ENCODE data around the gene GBX1. TPM values are rescaled to one million over a fixed set of nuclear protein-coding genes. Genes with fewer than 3 reads are reported as not detected.
A peak's percentile ranks its signal among the peaks of the same experiment; 100 is the strongest.

GBX1 gene
- total RNA-seq, 2 donors from 2014 or later: not detected

DNA sequence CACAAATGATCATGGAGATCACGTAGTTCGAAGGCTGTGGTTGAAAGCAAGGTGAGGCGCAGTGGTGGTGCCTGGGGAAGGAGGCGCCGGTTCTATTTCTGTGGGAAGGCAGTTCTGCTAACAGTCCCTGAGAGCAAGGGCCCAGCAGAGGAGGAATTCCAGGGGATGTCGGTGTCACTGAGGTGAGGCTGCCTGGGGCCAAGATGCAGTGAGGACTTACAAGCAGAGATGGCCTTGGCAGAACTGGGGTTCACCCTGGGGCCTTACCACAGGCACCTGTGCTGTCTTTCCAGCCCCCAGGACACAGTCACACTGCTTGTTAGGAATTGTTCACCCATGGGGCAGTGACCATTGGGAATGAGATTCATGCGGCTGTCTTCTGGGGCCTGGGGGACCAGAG, 26.7 kb downstream of the GBX1 start:
- Histone ChIP-seq H3K4me3 (no peak overlapping the region), H3K36me3 (replicated peaks in 1 of 2; ENCODE audit: insufficient read depth in 1 of 2, low read depth in 2 of 2) (peaks cover 6 to 12% of the 10 kb centered on the region in 2 donors), H3K9me3 (no peaks in the 10 kb centered on the region), H3K27me3 (no peaks in the 10 kb centered on the region), H3K27ac (no peak overlapping the region), H3K4me1 (peaks cover 11% of the 10 kb centered on the region)
- DNase-seq: peak in 1 of 4 donors; percentile 3
- intact Hi-C loops (cut with DNase I): no loop called here
- no peak for ATAC-seq
- 92 to 98% methylated on average over 6 to 7 of the region's 7 CpGs for WGBS, 2 donors
- no peak for TF ChIP-seq POLR2A (IDR thresholded peaks at IDR 0.05)
- TF ChIP-seq, protein P1, sequence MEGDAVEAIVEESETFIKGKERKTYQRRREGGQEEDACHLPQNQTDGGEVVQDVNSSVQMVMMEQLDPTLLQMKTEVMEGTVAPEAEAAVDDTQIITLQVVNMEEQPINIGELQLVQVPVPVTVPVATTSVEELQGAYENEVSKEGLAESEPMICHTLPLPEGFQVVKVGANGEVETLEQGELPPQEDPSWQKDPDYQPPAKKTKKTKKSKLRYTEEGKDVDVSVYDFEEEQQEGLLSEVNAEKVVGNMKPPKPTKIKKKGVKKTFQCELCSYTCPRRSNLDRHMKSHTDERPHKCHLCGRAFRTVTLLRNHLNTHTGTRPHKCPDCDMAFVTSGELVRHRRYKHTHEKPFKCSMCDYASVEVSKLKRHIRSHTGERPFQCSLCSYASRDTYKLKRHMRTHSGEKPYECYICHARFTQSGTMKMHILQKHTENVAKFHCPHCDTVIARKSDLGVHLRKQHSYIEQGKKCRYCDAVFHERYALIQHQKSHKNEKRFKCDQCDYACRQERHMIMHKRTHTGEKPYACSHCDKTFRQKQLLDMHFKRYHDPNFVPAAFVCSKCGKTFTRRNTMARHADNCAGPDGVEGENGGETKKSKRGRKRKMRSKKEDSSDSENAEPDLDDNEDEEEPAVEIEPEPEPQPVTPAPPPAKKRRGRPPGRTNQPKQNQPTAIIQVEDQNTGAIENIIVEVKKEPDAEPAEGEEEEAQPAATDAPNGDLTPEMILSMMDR (IDR thresholded peaks at IDR 0.05): no peak

DNA sequence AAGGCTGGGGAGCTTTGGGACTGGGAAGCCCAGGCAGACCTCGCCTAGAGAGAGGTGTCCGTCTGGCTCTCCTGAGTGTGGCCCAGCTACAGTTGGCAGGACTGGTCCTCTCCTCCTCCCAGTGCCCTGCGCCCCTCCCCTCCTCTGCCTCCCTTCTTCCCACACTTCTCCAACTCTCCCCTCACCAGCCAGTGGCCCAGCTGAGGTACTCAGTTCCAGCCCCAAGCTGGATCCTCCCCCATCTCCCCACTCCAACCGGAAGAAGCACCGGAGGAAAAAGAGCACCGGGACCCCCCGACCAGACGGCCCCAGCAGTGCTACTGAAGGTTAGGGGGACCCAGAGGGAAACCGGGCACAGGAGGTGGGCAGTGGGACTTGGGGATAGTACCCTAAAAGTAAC, 27.7 kb downstream of the GBX1 start:
- Histone ChIP-seq H3K36me3 (replicated peaks in 1 of 2; ENCODE audit: insufficient read depth in 1 of 2, low read depth in 2 of 2) (peaks cover 6 to 21% of the 10 kb centered on the region in 2 donors), H3K27me3 (no peaks in the 10 kb centered on the region), H3K4me3 (no peak overlapping the region), H3K4me1 (peaks cover 11% of the 10 kb centered on the region), H3K27ac (no peak overlapping the region), H3K9me3 (no peaks in the 10 kb centered on the region)
- intact Hi-C loops (cut with DNase I): no loop called here
- TF ChIP-seq, protein P1 (IDR thresholded peaks at IDR 0.05): no peak
- no peak for TF ChIP-seq POLR2A (IDR thresholded peaks at IDR 0.05)
- WGBS, 2 donors: 85 to 87% methylated on average over 9 of the region's 9 CpGs
- ATAC-seq: no peak
- DNase-seq: peak in 1 of 4 donors; percentile 3

DNA sequence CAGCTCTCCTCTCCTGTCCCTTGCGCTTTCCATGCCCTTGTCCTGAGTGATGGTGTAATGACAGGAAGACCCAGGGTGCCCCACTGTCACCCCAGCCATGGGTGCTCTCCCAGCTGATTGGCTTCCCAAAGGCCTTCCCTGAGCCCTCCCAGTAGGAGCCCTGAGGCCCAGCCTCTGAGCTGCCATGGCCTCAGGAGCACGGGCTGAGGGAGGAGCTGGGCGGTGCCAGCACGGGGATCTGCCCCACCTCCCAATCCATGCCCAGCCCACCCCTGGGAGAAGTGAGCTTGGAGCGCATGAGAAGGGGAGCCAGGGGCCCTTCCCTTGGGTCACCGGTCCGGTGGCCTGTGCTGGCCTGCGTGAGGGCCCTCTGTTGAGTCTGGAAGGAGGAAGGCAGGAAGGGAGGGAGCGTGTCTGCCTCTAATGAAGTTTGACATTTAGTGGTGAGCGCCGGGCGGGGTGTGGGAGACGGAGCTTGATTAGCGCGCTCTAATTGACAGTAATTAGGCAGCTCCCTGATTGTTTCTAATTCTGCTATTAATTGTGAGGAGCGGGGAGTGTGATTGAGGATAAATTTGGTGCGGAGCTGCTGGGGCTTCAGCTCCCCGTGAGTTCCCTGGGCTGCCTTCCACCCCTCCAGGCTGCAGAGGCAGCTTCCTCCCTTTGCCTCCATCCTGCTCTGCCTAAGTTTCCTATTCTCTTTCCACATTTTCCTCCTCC, 28.3 kb downstream of the GBX1 start:
- H3K4me3 ChIP-seq: no peak overlapping the region
- peaks cover 6 to 24% of the 10 kb centered on the region in 2 donors for H3K36me3 ChIP-seq (replicated peaks in 1 of 2; ENCODE audit: insufficient read depth in 1 of 2, low read depth in 2 of 2)
- H3K27me3 ChIP-seq: no peaks in the 10 kb centered on the region
- DNase-seq (peak in 1 of 4 donors; percentile 8), ATAC-seq (no peak)
- intact Hi-C loops (cut with DNase I): no loop called here
- no peak overlapping the region for H3K27ac ChIP-seq
- 85 to 95% methylated on average over 10 to 18 of the region's 18 CpGs for WGBS, 2 donors
- TF ChIP-seq, protein P1 (IDR thresholded peaks at IDR 0.05): no peak
- TF ChIP-seq POLR2A (IDR thresholded peaks at IDR 0.05): no peak
- no peaks in the 10 kb centered on the region for H3K9me3 ChIP-seq
- peaks cover 11% of the 10 kb centered on the region for H3K4me1 ChIP-seq

DNA sequence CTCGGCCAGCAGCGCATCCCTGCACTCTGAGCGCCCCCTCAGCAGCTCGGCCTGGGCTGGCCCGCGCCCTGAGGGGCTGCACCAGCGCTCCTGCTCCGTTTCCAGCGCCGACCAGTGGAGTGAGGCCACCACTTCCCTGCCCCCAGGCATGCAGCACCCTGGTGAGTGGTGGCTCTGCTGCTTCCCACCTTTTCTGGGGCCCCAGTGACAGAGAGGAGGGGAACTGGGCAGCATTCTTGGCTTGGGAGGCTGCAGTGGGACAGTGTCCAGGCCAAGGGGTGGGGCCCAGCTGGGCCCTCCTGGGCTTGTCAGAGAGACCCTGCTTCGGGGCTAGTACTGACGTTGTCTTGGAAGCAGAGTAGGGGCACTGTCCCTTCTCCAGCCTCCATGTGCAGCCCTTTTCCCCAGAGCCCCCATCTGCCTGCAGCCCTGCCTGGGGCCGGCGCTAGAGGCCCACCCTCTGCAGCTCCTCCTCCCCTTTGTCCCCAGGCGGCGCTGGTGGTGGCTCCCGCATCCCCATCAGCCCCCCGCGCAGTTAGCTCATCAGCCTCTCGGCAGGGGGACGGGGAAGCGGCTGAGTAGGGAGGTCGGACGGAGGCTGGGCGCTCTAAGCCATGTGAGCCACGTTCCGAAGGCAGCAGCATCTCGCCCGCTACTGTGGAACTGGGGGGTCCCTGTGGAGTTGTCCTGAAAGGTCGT, 29.2 kb downstream of the GBX1 start:
- Histone ChIP-seq H3K4me1 (peaks cover 11% of the 10 kb centered on the region), H3K36me3 (replicated peaks in 1 of 2; ENCODE audit: insufficient read depth in 1 of 2, low read depth in 2 of 2) (peaks cover 0 to 24% of the 10 kb centered on the region in 2 donors), H3K4me3 (no peak overlapping the region), H3K27ac (no peak overlapping the region), H3K9me3 (no peaks in the 10 kb centered on the region), H3K27me3 (no peaks in the 10 kb centered on the region)
- ATAC-seq (no peak), DNase-seq (peak in 1 of 4 donors; percentile 9)
- TF ChIP-seq, protein P1 (IDR thresholded peaks at IDR 0.05): no peak
- no peak for TF ChIP-seq POLR2A (IDR thresholded peaks at IDR 0.05)
- 87 to 94% methylated on average over 22 to 30 of the region's 30 CpGs for WGBS, 2 donors
- intact Hi-C loops (cut with DNase I): no loop called here

Measured in body of pancreas (tissue), 4 donors.